ENCODE measurements around the gene ATXN7L1. TPM values are rescaled to one million over a fixed set of nuclear protein-coding genes. Genes with fewer than 3 reads are reported as not detected.

The ATXN7L1 gene
- polyA plus RNA-seq, 1 of the 3 experiments (the other 2 are of a cell fraction): 6.0 TPM

- no peak for TF ChIP-seq USF1 (IDR thresholded peaks at IDR 0.05; ENCODE audit: borderline replicate concordance, low read depth)
- TF ChIP-seq TAF1 (IDR thresholded peaks at IDR 0.05; ENCODE audit: borderline replicate concordance, low read depth, low read length): no peak
- no peak for TF ChIP-seq GATA2 (CRISPR knock-in tag; IDR thresholded peaks at IDR 0.05)
Observed at GRCh38 chr7:105800849-105801534, 75.4 kb downstream of the ATXN7L1 start (continued).

- Histone ChIP-seq H3K9ac (no peak overlapping the region), H3K79me2 (ENCODE audit: insufficient read depth) (no peaks in the 10 kb centered on the region), H3K4me3 (ENCODE audit: low read depth in 2 of 2, low read length in 1 of 2) (no peak overlapping the region), H3K27me3 (ENCODE audit: insufficient read depth) (no peaks in the 10 kb centered on the region), H2AFZ (ENCODE audit: low read depth) (no peak overlapping the region), H3F3A (replicated peaks; ENCODE audit: insufficient read depth) (no peaks in the 10 kb centered on the region), H3K4me2 (no peak overlapping the region), H3K4me1 (ENCODE audit: control insufficient read depth in 1 of 2, insufficient read depth in 2 of 2, low read depth in 1 of 2, low read length in 1 of 2) (peaks cover 29 to 30% of the 10 kb centered on the region in 2 experiments), H3K9me2 (no peaks in the 10 kb centered on the region), H3K27ac (ENCODE audit: low read depth in 2 of 2, low read length in 1 of 2) (no peak overlapping the region), H3K36me3 (replicated peaks in 1 of 2; ENCODE audit: control insufficient read depth in 1 of 2, insufficient read depth in 2 of 2, low read length in 1 of 2) (no peaks in the 10 kb centered on the region), H3K9me3 (no peaks in the 10 kb centered on the region), H4K20me1 (ENCODE audit: insufficient read depth) (no peaks in the 10 kb centered on the region)
- CTCF ChIA-PET: interaction anchor here (1.0 to 2.0 kb wide), 6 partner anchors 8 to 353 kb away, joined by 3 to 8 read pairs (median 4); no protein-coding TSS in a partner anchor
- no peak for DNase-seq
- WGBS (ENCODE audit: low lambda C conversion rate): 75% methylated on average over 3 of the region's 3 CpGs
- POLR2A ChIA-PET: no interaction called here
- TF ChIP-seq GABPA (IDR thresholded peaks at IDR 0.05; ENCODE audit: low read depth): no peak
- TF ChIP-seq TAF1 (IDR thresholded peaks at IDR 0.05; ENCODE audit: borderline replicate concordance, low read depth, low read length): no peak
- no peak for TF ChIP-seq POLR2AphosphoS5 (IDR thresholded peaks at IDR 0.05; ENCODE audit: low read depth, low read length)
- TF ChIP-seq RXRA (IDR thresholded peaks at IDR 0.05; ENCODE audit: borderline replicate concordance, low read depth): no peak
- no peak for TF ChIP-seq IRF3 (IDR thresholded peaks at IDR 0.05; ENCODE audit: low read depth, low read length)
- no peak for TF ChIP-seq FOXM1 (IDR thresholded peaks at IDR 0.05; ENCODE audit: low read depth)
- TF ChIP-seq GATA2 (CRISPR knock-in tag; IDR thresholded peaks at IDR 0.05): no peak
- peak; percentile 76 for TF ChIP-seq PBX3 (IDR thresholded peaks at IDR 0.05)
- TF ChIP-seq TEAD4 (IDR thresholded peaks at IDR 0.05; ENCODE audit: borderline replicate concordance, insufficient read depth): 0 out of 2 replicates have a peak, but pooled peaks have one; percentile 20
- TF ChIP-seq SIN3A (IDR thresholded peaks at IDR 0.05; ENCODE audit: borderline replicate concordance, low read depth, low read length): no peak
- TF ChIP-seq EP300 (IDR thresholded peaks at IDR 0.05; ENCODE audit: borderline replicate concordance in 1 of 2, low read depth in 1 of 2, low read length in 1 of 2): 0 out of 4 replicates have a peak, but pooled peaks of 1 of the 2 experiments have one; percentile 27
- no peak for TF ChIP-seq JUND (IDR thresholded peaks at IDR 0.05)
- TF ChIP-seq CTCF (IDR thresholded peaks at IDR 0.05): no peak
- TF ChIP-seq SMC3 (IDR thresholded peaks at IDR 0.05; ENCODE audit: low read depth, low read length): no peak
- no peak for TF ChIP-seq FOXJ3 (CRISPR knock-in tag; IDR thresholded peaks at IDR 0.05)
- no peak for TF ChIP-seq NFIC (IDR thresholded peaks at IDR 0.05; ENCODE audit: borderline replicate concordance)
- no peak for TF ChIP-seq CHD2 (IDR thresholded peaks at IDR 0.05; ENCODE audit: low read length, partially characterized antibody)
- no peak for TF ChIP-seq NRF1 (IDR thresholded peaks at IDR 0.05; ENCODE audit: low read depth, low read length)
- no peak for TF ChIP-seq USF2 (IDR thresholded peaks at IDR 0.05; ENCODE audit: borderline replicate concordance, low read depth, low read length)
- TF ChIP-seq YY1 (IDR thresholded peaks at IDR 0.05; ENCODE audit: low read depth): no peak
- TF ChIP-seq FOSL2 (IDR thresholded peaks at IDR 0.05; ENCODE audit: borderline replicate concordance, low read depth): no peak
- TF ChIP-seq RCOR1 (IDR thresholded peaks at IDR 0.05; ENCODE audit: low read length): no peak
- no peak for TF ChIP-seq ZBTB33 (IDR thresholded peaks at IDR 0.05; ENCODE audit: borderline replicate concordance, low read depth)
Observed at GRCh38 chr7:105800442-105800841, 76.0 kb downstream of the ATXN7L1 start.

Measured in SK-N-SH (cell line).